Nephron progenitor cell (in vitro differentiated cells): ENCODE data around the gene KCNMA1.

ENCODE experiments used
- DNase-seq: peaks from one replicate; pipeline ENCODE4 v3.0.0; 2021
- H3K27ac Mint-ChIP-seq: 2 replicates; pipeline ENCODE4 v1.8.0; 2021; ENCODE audit warnings: mild to moderate bottlenecking, moderate library complexity, mixed read lengths
- H3K27me3 Mint-ChIP-seq: 2 replicates; pipeline ENCODE4 v1.8.0; 2021; ENCODE audit warnings: mild to moderate bottlenecking, low read depth, mixed read lengths; ENCODE audit not compliant: poor library complexity
- H3K36me3 Mint-ChIP-seq: 2 replicates; pipeline ENCODE4 v1.8.0; 2021; ENCODE audit warnings: low read depth, mixed read lengths
- H3K4me1 Mint-ChIP-seq: 2 replicates; pipeline ENCODE4 v1.8.0; 2021; ENCODE audit warnings: mixed read lengths
- H3K4me3 Mint-ChIP-seq: 2 replicates; pipeline ENCODE4 v1.8.0; 2021; ENCODE audit warnings: mild to moderate bottlenecking, moderate library complexity, mixed read lengths
- H3K9me3 Mint-ChIP-seq: 2 replicates; pipeline ENCODE4 v1.8.0; 2021; ENCODE audit warnings: mild to moderate bottlenecking, moderate library complexity, mixed read lengths
- TF ChIP-seq, protein P1 (sequence below): fragments of 200-600 bp; sonication (generic); IDR thresholded peaks from 2 replicates; pipeline ENCODE4 v1.5.0; 2021; ENCODE audit warnings: antibody characterized with exemption

KCNMA1 gene

DNA sequence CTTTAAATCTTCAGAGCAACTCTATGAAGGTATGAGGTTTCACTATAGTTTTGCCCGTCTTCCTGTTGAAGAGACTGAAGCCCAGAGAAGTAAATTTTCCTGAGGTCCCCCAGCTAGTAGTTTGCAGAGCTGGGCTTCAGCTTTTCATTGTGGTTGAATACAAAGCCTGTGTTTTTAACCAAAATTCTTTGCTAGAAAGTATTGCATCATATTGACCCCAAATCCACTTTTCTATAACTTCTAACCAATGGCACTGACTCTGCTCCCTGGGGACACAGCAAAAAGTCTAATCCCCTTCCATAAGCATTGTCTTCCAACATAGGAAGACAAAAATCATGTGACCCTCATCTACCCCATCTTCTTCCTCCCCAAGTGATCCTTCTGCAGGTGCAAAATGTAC is 93.0 kb downstream of the KCNMA1 start:
- Mint-ChIP-seq H3K9me3 (peaks cover 29% of the 10 kb centered on the region), H3K4me1 (peaks cover 8% of the 10 kb centered on the region), H3K27me3 (peaks cover 8% of the 10 kb centered on the region), H3K4me3 (no peak overlapping the region), H3K27ac (no peak overlapping the region), H3K36me3 (no peaks in the 10 kb centered on the region)
- TF ChIP-seq, protein P1, sequence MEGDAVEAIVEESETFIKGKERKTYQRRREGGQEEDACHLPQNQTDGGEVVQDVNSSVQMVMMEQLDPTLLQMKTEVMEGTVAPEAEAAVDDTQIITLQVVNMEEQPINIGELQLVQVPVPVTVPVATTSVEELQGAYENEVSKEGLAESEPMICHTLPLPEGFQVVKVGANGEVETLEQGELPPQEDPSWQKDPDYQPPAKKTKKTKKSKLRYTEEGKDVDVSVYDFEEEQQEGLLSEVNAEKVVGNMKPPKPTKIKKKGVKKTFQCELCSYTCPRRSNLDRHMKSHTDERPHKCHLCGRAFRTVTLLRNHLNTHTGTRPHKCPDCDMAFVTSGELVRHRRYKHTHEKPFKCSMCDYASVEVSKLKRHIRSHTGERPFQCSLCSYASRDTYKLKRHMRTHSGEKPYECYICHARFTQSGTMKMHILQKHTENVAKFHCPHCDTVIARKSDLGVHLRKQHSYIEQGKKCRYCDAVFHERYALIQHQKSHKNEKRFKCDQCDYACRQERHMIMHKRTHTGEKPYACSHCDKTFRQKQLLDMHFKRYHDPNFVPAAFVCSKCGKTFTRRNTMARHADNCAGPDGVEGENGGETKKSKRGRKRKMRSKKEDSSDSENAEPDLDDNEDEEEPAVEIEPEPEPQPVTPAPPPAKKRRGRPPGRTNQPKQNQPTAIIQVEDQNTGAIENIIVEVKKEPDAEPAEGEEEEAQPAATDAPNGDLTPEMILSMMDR: no peak
- no peak for DNase-seq

DNA sequence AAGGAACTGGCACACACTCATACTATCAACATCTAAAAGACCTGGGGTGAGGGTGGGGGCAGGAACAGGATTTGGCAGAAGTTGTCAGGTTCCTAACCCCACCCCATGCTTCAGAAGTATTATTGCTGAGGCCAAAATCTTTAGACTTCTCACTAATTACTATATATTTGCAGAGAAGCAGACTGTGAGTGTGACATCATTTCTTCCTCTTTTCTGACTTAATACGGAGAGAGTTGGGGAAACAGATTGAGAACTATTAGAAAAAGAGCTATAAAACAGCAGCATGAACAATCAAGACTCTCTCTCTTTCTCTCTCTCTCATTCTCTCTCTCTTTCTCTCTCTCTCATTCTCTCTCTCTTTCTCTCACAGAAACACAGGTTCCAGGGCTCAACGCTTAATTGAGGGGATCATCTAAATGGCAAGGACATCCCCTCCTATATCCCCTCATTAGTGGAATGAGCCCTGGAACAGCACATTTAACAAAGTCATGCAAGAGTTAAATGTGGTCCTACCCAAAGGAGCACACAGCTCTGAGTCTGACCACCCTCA is 94.8 kb downstream of the KCNMA1 start:
- TF ChIP-seq, protein P1: no peak
- no peak overlapping the region for H3K27ac Mint-ChIP-seq
- peaks cover 29% of the 10 kb centered on the region for H3K9me3 Mint-ChIP-seq
- DNase-seq: no peak
- no peaks in the 10 kb centered on the region for H3K36me3 Mint-ChIP-seq
- peaks cover 8% of the 10 kb centered on the region for H3K4me1 Mint-ChIP-seq
- peaks cover 5% of the 10 kb centered on the region for H3K27me3 Mint-ChIP-seq
- H3K4me3 Mint-ChIP-seq: no peak overlapping the region

DNA sequence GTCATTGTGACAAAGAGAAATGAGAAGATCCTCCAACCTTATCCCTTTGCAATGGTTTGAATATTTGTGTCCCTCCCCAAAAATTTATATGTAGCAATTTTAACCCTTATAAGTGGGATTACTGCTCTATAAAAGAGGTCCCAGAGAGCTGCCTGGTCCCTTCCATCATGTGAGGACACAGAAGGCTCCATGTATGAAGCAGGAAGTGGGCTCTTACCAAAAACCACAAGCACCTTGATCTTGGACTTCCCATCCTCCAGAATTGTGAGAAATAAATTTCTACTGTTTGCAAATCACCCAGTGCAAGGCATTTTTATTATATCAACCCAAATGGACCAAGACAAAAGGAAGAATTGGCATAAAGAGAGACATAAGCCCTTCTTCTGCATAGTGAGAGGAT is 95.7 kb downstream of the KCNMA1 start:
- peaks cover 8% of the 10 kb centered on the region for H3K4me1 Mint-ChIP-seq
- peaks cover 29% of the 10 kb centered on the region for H3K9me3 Mint-ChIP-seq
- peaks cover 5% of the 10 kb centered on the region for H3K27me3 Mint-ChIP-seq
- no peak overlapping the region for H3K27ac Mint-ChIP-seq
- no peak for DNase-seq
- no peak overlapping the region for H3K4me3 Mint-ChIP-seq
- no peaks in the 10 kb centered on the region for H3K36me3 Mint-ChIP-seq
- TF ChIP-seq, protein P1: no peak

DNA sequence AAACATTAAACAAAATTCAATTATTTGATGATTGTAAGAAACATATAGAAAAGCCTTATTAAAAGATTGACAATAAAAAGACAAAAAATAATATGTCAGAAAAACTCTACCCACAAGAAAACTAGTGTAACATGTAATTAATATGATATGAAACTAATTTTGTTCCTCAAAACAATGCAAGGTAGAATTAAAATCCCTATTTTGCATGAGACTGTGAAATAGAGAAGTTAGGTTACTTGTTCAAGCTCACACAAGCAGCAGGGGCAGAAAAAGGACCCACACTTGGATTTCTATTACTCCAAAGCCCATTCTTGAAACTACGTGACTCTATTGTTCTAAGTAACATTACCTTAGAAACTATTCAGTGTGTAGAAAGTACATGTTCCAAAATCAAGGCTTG is 96.4 kb downstream of the KCNMA1 start:
- H3K9me3 Mint-ChIP-seq: peaks cover 26% of the 10 kb centered on the region
- TF ChIP-seq, protein P1: no peak
- no peak overlapping the region for H3K27ac Mint-ChIP-seq
- no peak overlapping the region for H3K4me3 Mint-ChIP-seq
- no peak for DNase-seq
- no peaks in the 10 kb centered on the region for H3K36me3 Mint-ChIP-seq
- H3K27me3 Mint-ChIP-seq: peaks cover 5% of the 10 kb centered on the region
- peaks cover 5% of the 10 kb centered on the region for H3K4me1 Mint-ChIP-seq

DNA sequence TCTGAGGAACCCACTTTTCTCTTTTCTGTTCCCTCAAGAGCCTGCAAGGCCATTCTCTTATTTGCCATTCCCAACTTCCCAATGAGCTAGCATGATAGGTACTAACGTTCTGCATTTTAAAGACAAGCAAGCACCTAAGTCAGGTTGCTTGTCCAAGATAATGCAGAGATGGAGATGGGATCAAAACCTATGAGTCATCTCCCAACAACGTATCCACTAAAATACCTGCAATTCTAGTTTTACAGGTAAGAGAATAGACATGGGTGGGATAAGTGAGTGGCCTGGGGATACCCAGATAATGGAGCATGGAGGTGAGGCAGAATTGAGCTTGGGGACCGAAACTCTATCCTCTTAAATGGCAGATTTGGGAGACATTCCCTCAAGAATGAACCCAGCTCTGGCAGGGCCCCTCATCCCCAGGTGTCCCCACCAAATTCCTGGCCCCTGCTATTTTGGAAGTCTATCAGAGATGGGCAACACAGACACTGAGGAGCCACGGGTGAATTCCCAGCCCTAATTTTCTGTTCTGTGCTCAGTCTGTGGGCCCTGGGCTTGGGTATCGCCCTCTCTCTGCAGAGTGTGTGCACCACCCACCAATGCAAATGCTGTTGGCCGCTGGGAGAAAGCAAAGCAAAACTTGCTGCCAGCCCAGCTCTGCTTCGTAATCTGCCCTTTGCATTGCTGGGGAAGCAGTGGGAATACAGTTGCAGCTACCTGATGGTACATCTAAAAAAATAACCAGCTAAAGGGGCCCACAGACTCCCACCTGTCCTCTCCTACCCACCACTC is 98.3 kb downstream of the KCNMA1 start:
- peaks cover 5% of the 10 kb centered on the region for H3K27me3 Mint-ChIP-seq
- no peak overlapping the region for H3K4me3 Mint-ChIP-seq
- H3K36me3 Mint-ChIP-seq: no peaks in the 10 kb centered on the region
- no peaks in the 10 kb centered on the region for H3K4me1 Mint-ChIP-seq
- H3K9me3 Mint-ChIP-seq: peaks cover 23% of the 10 kb centered on the region
- TF ChIP-seq, protein P1: no peak
- no peak for DNase-seq
- no peak overlapping the region for H3K27ac Mint-ChIP-seq
